ENCODE data around the gene RBM7. TPM values are rescaled to one million over a fixed set of nuclear protein-coding genes. Genes with fewer than 3 reads are reported as not detected.

The RBM7 gene
- total and polyA plus RNA-seq, 2 experiments from 2014 or later = 48.6 to 57.0 TPM

GRCh38 chr11:114367244-114367957 is 33.1 kb upstream of the RBM7 start:
- H3K27me3 ChIP-seq (replicated peaks; ENCODE audit: insufficient read depth) = no peaks in the 10 kb centered on the region
- 57 to 61% methylated on average over 9 of the region's 9 CpGs for WGBS, 2 experiments (ENCODE audit: low coverage in 1 of 2, low lambda C conversion rate in 2 of 2, missing lambda C conversion rate in 2 of 2)
- DNase-seq = peak; percentile 21
- peaks cover 21% of the 10 kb centered on the region for H3K4me1 ChIP-seq (ENCODE audit: insufficient read depth)
- H3K27ac ChIP-seq = peak overlapping the region; percentile 72
- H2AFZ ChIP-seq = peak overlapping the region; percentile 50
- no peaks in the 10 kb centered on the region for H3K36me3 ChIP-seq (ENCODE audit: low read depth)
- H3K4me2 ChIP-seq (ENCODE audit: unreplicated experiment) = peak overlapping the region; percentile 45
- in situ Hi-C loops (cut with MboI) = no loop called here
- H3K9ac ChIP-seq = no peak overlapping the region
- no peaks in the 10 kb centered on the region for H3K9me2 ChIP-seq (ENCODE audit: insufficient read depth)
- H3K4me3 ChIP-seq = peak overlapping the region; percentile 25; the same call in 1 of the 2 replicates
- H3K79me2 ChIP-seq (ENCODE audit: insufficient read depth) = no peaks in the 10 kb centered on the region
- no peak for TF ChIP-seq EZH2 (IDR thresholded peaks at IDR 0.05; ENCODE audit: insufficient read depth, poor library complexity, severe bottlenecking)
- H3K9me3 ChIP-seq (ENCODE audit: low read depth) = no peaks in the 10 kb centered on the region
- peaks cover 18% of the 10 kb centered on the region for H3F3A ChIP-seq (ENCODE audit: insufficient read depth)
- H4K20me1 ChIP-seq (ENCODE audit: insufficient read depth) = no peaks in the 10 kb centered on the region

GRCh38 chr11:114368918-114369680 is 31.4 kb upstream of the RBM7 start:
- Histone ChIP-seq H3F3A (ENCODE audit: insufficient read depth) (peaks cover 18% of the 10 kb centered on the region), H3K4me1 (ENCODE audit: insufficient read depth) (peaks cover 21% of the 10 kb centered on the region), H4K20me1 (ENCODE audit: insufficient read depth) (no peaks in the 10 kb centered on the region), H3K4me3 (no peak overlapping the region), H3K36me3 (ENCODE audit: low read depth) (no peaks in the 10 kb centered on the region), H3K27ac (no peak overlapping the region), H3K79me2 (ENCODE audit: insufficient read depth) (no peaks in the 10 kb centered on the region), H3K4me2 (ENCODE audit: unreplicated experiment) (no peak overlapping the region), H2AFZ (no peak overlapping the region), H3K9me2 (ENCODE audit: insufficient read depth) (no peaks in the 10 kb centered on the region), H3K9ac (no peak overlapping the region), H3K9me3 (ENCODE audit: low read depth) (no peaks in the 10 kb centered on the region), H3K27me3 (replicated peaks; ENCODE audit: insufficient read depth) (no peaks in the 10 kb centered on the region)
- TF ChIP-seq EZH2 (IDR thresholded peaks at IDR 0.05; ENCODE audit: insufficient read depth, poor library complexity, severe bottlenecking) (no peak), EZH2phosphoT487 (IDR thresholded peaks at IDR 0.05; ENCODE audit: insufficient read depth, low read depth) (no peak)
- WGBS, 2 experiments (ENCODE audit: low coverage in 1 of 2, low lambda C conversion rate in 2 of 2, missing lambda C conversion rate in 2 of 2) = 81 to 88% methylated on average over 5 of the region's 5 CpGs
- in situ Hi-C loops (cut with MboI) = no loop called here
- DNase-seq = no peak

GRCh38 chr11:114375052-114375451 is 25.4 kb upstream of the RBM7 start:
- DNase-seq = no peak
- Histone ChIP-seq H2AFZ (no peak overlapping the region), H3K79me2 (ENCODE audit: insufficient read depth) (no peaks in the 10 kb centered on the region), H3K4me2 (ENCODE audit: unreplicated experiment) (no peak overlapping the region), H3K27ac (no peak overlapping the region), H3K9me3 (ENCODE audit: low read depth) (no peaks in the 10 kb centered on the region), H3K9ac (no peak overlapping the region), H3K9me2 (ENCODE audit: insufficient read depth) (no peaks in the 10 kb centered on the region), H3F3A (ENCODE audit: insufficient read depth) (peaks cover 28% of the 10 kb centered on the region), H3K36me3 (ENCODE audit: low read depth) (no peaks in the 10 kb centered on the region), H3K4me3 (no peak overlapping the region), H3K27me3 (replicated peaks; ENCODE audit: insufficient read depth) (no peaks in the 10 kb centered on the region), H4K20me1 (ENCODE audit: insufficient read depth) (no peaks in the 10 kb centered on the region), H3K4me1 (ENCODE audit: insufficient read depth) (peaks cover 21% of the 10 kb centered on the region)
- TF ChIP-seq EZH2 (IDR thresholded peaks at IDR 0.05; ENCODE audit: insufficient read depth, poor library complexity, severe bottlenecking) = no peak
- TF ChIP-seq EZH2phosphoT487 (IDR thresholded peaks at IDR 0.05; ENCODE audit: insufficient read depth, low read depth) = no peak
- in situ Hi-C loops (cut with MboI) = no loop called here
- WGBS, 2 experiments (ENCODE audit: low coverage in 1 of 2, low lambda C conversion rate in 2 of 2, missing lambda C conversion rate in 2 of 2) = 97% methylated on average over 3 of the region's 3 CpGs

GRCh38 chr11:114377612-114378267 is 22.7 kb upstream of the RBM7 start:
- TF ChIP-seq EZH2phosphoT487 (IDR thresholded peaks at IDR 0.05; ENCODE audit: insufficient read depth, low read depth) (no peak), EZH2 (IDR thresholded peaks at IDR 0.05; ENCODE audit: insufficient read depth, poor library complexity, severe bottlenecking) (no peak)
- 21 to 25% methylated on average over 7 of the region's 7 CpGs for WGBS, 2 experiments (ENCODE audit: low coverage in 1 of 2, low lambda C conversion rate in 2 of 2, missing lambda C conversion rate in 2 of 2)
- peaks cover 21% of the 10 kb centered on the region for H3K4me1 ChIP-seq (ENCODE audit: insufficient read depth)
- peak overlapping the region; percentile 54 for H3K9ac ChIP-seq
- H3K9me3 ChIP-seq (ENCODE audit: low read depth) = no peaks in the 10 kb centered on the region
- peak overlapping the region; percentile 77 for H3K4me2 ChIP-seq (ENCODE audit: unreplicated experiment)
- in situ Hi-C loops (cut with MboI) = no loop called here
- H3K36me3 ChIP-seq (ENCODE audit: low read depth) = no peaks in the 10 kb centered on the region
- peak overlapping the region; percentile 60 for H2AFZ ChIP-seq
- H3K4me3 ChIP-seq = peak overlapping the region; percentile 23; the same call in 1 of the 2 replicates
- H3F3A ChIP-seq (ENCODE audit: insufficient read depth) = peaks cover 28% of the 10 kb centered on the region
- no peaks in the 10 kb centered on the region for H3K27me3 ChIP-seq (replicated peaks; ENCODE audit: insufficient read depth)
- peak overlapping the region; percentile 83 for H3K27ac ChIP-seq
- peak; percentile 94 for DNase-seq
- no peaks in the 10 kb centered on the region for H4K20me1 ChIP-seq (ENCODE audit: insufficient read depth)
- H3K79me2 ChIP-seq (ENCODE audit: insufficient read depth) = no peaks in the 10 kb centered on the region
- H3K9me2 ChIP-seq (ENCODE audit: insufficient read depth) = no peaks in the 10 kb centered on the region

All from GM23248 (cell line).